HEK293 (cell line): ENCODE measurements around the gene METTL1.
A peak's percentile ranks its signal among the peaks of the same experiment; 100 is the strongest.

Source experiments
- CTCF ChIA-PET: fragments of 350-600 bp; formaldehyde crosslinking; extraction: SDS; loops from one replicate; lab custom pipeline; 2021; ENCODE audit warnings: antibody characterized with exemption; lab: Yijun Ruan, JAX
- POLR2A ChIA-PET: fragments of 300-600 bp; formaldehyde crosslinking; extraction: SDS; loops from one replicate; lab custom pipeline; 2020; ENCODE audit warnings: antibody characterized with exemption, inconsistent platforms; lab: Yijun Ruan, JAX
- H3K27ac ChIP-seq: fragments of 200-500 bp; sonication (Bioruptor generic); 2 replicates; pipeline ENCODE4 v1.5.1; 2014; ENCODE audit warnings: low read depth, low read length, control low read depth, inconsistent platforms; ENCODE audit errors: extremely low read depth
- H3K36me3 ChIP-seq, 2 experiments: fragments of 200-500 bp in 1 of 2; sonication (Bioruptor generic) in 1 of 2; 1 replicate in 1 of 2; 2 replicates in 1 of 2; pipeline ENCODE4 v1.5.1; 2014 to 2017; ENCODE audit warnings: inconsistent platforms in 2 of 2, low read length in 2 of 2; ENCODE audit not compliant: control insufficient read depth in 2 of 2, insufficient read depth in 1 of 2
- H3K4me1 ChIP-seq: fragments of 200-500 bp; sonication (Bioruptor generic); 2 replicates; pipeline ENCODE4 v1.5.1; 2014; ENCODE audit warnings: mild to moderate bottlenecking, low read length, inconsistent platforms; ENCODE audit not compliant: control insufficient read depth, insufficient read depth
- H3K4me3 ChIP-seq: 2 replicates; pipeline ENCODE4 v1.5.1; 2011; ENCODE audit warnings: low read depth, mild to moderate bottlenecking, control low read depth, low read length, moderate library complexity
- H3K9me3 ChIP-seq: fragments of 200-500 bp; sonication (Bioruptor generic); 2 replicates; pipeline ENCODE4 v1.5.1; 2014; ENCODE audit warnings: low read depth, low read length, inconsistent platforms; ENCODE audit not compliant: control insufficient read depth, insufficient read depth
- BCL11B ChIP-seq: fragments of 450-650 bp; formaldehyde crosslinking; IDR thresholded peaks from 2 replicates; pipeline ENCODE4 v1.5.1; 2016; ENCODE audit warnings: low read depth, missing biosample characterization, missing genetic modification characterization
- FEZF1 ChIP-seq: fragments of 450-650 bp; formaldehyde crosslinking; IDR thresholded peaks from 2 replicates; pipeline ENCODE4 v1.5.1; 2016; ENCODE audit warnings: missing biosample characterization, missing genetic modification characterization
- GLI4 ChIP-seq: fragments of 450-650 bp; formaldehyde crosslinking; IDR thresholded peaks from 2 replicates; pipeline ENCODE4 v1.5.1; 2016; ENCODE audit warnings: missing biosample characterization, missing genetic modification characterization
- TRIM28 ChIP-seq: IDR thresholded peaks from 2 replicates; pipeline ENCODE4 v1.6.1; 2011; ENCODE audit warnings: low read length, control low read depth, borderline replicate concordance
- ZNF133 ChIP-seq: fragments of 450-650 bp; formaldehyde crosslinking; IDR thresholded peaks from 2 replicates; pipeline ENCODE4 v1.5.1; 2016; ENCODE audit warnings: missing biosample characterization, missing genetic modification characterization
- ZNF514 ChIP-seq: fragments of 450-650 bp; formaldehyde crosslinking; IDR thresholded peaks from 2 replicates; pipeline ENCODE4 v1.5.1; 2016; ENCODE audit warnings: missing biosample characterization, missing genetic modification characterization
- ZNF600 ChIP-seq: fragments of 450-650 bp; formaldehyde crosslinking; IDR thresholded peaks from 2 replicates; pipeline ENCODE4 v1.5.1; 2016; ENCODE audit warnings: missing biosample characterization, missing genetic modification characterization
- ZNF768 ChIP-seq: fragments of 450-650 bp; formaldehyde crosslinking; IDR thresholded peaks from 2 replicates; pipeline ENCODE4 v1.5.1; 2018; ENCODE audit warnings: missing biosample characterization, mild to moderate bottlenecking, missing genetic modification characterization
- ZNF776 ChIP-seq: fragments of 450-650 bp; formaldehyde crosslinking; IDR thresholded peaks from 2 replicates; pipeline ENCODE4 v1.5.0; 2017; ENCODE audit warnings: missing biosample characterization, missing genetic modification characterization, borderline replicate concordance
- ZNF792 ChIP-seq: fragments of 450-650 bp; formaldehyde crosslinking; IDR thresholded peaks from 2 replicates; pipeline ENCODE4 v1.5.1; 2016; ENCODE audit warnings: missing biosample characterization, missing genetic modification characterization
- ZNF843 ChIP-seq: fragments of 450-650 bp; formaldehyde crosslinking; IDR thresholded peaks from 2 replicates; pipeline ENCODE4 v1.5.1; 2016; ENCODE audit warnings: missing biosample characterization, missing genetic modification characterization
- TF ChIP-seq, protein P1 (sequence below): fragments of 450-650 bp; formaldehyde crosslinking; IDR thresholded peaks from 2 replicates; pipeline ENCODE4 v1.5.1; 2017; ENCODE audit warnings: missing biosample characterization, missing genetic modification characterization
- TF ChIP-seq, protein P2 (sequence below): fragments of 450-650 bp; formaldehyde crosslinking; conservative IDR thresholded peaks from 2 replicates; pipeline ENCODE4 v1.5.1; 2016; ENCODE audit warnings: low read depth, missing biosample characterization, missing genetic modification characterization
- TF ChIP-seq, protein P3 (sequence below): fragments of 450-650 bp; formaldehyde crosslinking; IDR thresholded peaks from 2 replicates; pipeline ENCODE4 v1.5.1; 2016; ENCODE audit warnings: missing biosample characterization, missing genetic modification characterization, low read depth

The METTL1 gene

DNA sequence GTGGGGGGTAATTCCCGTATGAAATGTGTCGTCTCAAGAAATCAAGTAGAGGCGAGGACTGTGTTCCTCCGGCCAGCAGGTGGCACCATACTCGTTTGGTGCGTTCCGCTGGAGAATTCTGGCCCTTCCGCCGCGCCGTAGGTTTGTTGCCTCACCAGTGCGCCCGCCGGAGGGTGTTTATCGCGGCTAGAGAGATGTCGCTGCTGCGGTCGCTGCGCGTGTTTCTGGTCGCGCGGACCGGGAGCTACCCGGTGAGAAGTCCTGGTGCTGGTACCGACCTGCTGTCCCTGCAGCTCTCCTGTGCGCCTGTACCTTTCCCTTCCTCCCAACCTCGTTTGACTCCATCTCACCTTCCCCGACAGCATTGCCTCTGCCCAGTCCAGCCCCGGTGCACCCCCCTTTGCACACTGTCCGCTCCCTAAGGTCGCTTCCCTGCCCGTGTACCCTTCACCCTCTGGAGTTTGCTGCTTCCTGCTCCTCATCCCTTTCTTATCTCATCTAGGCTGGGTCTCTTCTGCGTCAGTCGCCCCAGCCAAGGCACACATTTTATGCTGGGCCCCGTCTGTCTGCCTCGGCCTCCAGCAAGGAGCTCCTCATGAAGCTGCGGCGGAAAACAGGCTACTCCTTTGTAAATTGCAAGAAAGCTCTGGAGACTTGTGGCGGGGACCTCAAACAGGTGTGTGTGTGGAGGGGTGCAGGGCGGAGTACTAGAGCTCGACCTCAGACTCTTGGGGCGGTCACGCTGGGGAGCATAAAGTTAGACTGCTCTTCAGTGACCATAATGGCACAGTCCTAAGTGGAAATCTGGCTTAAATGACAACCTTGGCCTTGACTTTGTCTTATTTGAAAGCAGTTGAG lies 10.9 kb upstream of the METTL1 start, which contains the start of gene TSFM (continued):
- TF ChIP-seq ZNF776 (tag by site-specific recombination) (no peak), ZNF843 (tag by site-specific recombination) (peak; percentile 83), ZNF600 (tag by site-specific recombination) (peak; percentile 96), ZNF792 (tag by site-specific recombination) (peak; percentile 85; the same call in 1 of the 2 replicates)
- TF ChIP-seq, protein P1, sequence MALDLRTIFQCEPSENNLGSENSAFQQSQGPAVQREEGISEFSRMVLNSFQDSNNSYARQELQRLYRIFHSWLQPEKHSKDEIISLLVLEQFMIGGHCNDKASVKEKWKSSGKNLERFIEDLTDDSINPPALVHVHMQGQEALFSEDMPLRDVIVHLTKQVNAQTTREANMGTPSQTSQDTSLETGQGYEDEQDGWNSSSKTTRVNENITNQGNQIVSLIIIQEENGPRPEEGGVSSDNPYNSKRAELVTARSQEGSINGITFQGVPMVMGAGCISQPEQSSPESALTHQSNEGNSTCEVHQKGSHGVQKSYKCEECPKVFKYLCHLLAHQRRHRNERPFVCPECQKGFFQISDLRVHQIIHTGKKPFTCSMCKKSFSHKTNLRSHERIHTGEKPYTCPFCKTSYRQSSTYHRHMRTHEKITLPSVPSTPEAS (tag by site-specific recombination), result peak; percentile 51
- TF ChIP-seq, all 188 proteins: peak for 94

DNA sequence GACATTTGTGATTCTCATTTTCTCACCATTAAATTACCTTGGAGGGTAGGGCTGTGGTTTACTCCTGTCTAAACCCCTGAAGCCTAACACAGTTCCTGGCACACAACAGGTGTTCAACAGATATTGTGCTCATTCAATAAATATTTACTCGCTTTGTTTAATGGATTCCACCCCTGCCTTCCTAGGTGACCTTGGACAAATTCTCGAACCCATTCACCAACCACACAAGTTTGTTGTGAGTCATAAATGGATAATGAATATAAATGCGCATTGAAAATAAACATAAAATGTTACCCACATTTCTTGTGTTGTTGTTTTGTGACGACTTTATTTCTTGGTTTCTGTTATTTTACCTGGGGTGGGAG lies 10.3 kb upstream of the METTL1 start:
- Histone ChIP-seq H3K4me3 (no peak overlapping the region; the same call in 1 of the 2 replicates), H3K27ac (no peak overlapping the region)

DNA sequence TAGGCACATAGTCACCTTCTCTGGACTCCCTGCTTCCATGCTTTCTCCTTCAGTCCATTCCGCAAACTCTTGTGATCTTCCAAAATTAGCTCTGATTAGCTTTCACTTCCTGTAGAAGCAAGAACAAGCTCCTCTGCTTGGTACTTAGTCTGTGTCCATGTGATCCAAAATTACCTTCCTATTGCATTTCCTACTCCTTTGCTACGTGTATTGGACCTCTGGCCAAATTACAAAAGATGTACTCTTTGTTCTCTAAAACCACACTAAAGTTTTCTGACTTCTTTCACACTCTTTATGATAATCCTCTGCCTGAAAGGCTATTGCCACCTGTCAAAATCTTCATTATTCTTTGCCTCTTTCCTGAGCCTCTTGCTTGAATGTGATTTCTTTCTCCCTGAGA lies 9.9 kb upstream of the METTL1 start:
- ChIA-PET CTCF (interaction anchor here (0.5 to 2.9 kb wide), 6 partner anchors 11 to 1137 kb away, joined by 3 to 19 read pairs (median 4); no protein-coding TSS in a partner anchor), POLR2A (interaction anchor here (0.8 to 0.9 kb wide), 2 partner anchors 10 to 16 kb away, joined by 3 to 6 read pairs; partner anchors contain the start of genes EEF1AKMT3 and METTL1)
- Histone ChIP-seq H3K9me3 (no peaks in the 10 kb centered on the region), H3K36me3 (peaks cover 27 to 43% of the 10 kb centered on the region in 2 experiments), H3K27ac (no peak overlapping the region), H3K4me1 (no peaks in the 10 kb centered on the region), H3K4me3 (no peak overlapping the region)
- TF ChIP-seq FEZF1 (tag by site-specific recombination), result no peak
- TF ChIP-seq ZNF133, result peak; percentile 94
- no peak for TF ChIP-seq ZNF514 (tag by site-specific recombination)
- TF ChIP-seq, protein P2, sequence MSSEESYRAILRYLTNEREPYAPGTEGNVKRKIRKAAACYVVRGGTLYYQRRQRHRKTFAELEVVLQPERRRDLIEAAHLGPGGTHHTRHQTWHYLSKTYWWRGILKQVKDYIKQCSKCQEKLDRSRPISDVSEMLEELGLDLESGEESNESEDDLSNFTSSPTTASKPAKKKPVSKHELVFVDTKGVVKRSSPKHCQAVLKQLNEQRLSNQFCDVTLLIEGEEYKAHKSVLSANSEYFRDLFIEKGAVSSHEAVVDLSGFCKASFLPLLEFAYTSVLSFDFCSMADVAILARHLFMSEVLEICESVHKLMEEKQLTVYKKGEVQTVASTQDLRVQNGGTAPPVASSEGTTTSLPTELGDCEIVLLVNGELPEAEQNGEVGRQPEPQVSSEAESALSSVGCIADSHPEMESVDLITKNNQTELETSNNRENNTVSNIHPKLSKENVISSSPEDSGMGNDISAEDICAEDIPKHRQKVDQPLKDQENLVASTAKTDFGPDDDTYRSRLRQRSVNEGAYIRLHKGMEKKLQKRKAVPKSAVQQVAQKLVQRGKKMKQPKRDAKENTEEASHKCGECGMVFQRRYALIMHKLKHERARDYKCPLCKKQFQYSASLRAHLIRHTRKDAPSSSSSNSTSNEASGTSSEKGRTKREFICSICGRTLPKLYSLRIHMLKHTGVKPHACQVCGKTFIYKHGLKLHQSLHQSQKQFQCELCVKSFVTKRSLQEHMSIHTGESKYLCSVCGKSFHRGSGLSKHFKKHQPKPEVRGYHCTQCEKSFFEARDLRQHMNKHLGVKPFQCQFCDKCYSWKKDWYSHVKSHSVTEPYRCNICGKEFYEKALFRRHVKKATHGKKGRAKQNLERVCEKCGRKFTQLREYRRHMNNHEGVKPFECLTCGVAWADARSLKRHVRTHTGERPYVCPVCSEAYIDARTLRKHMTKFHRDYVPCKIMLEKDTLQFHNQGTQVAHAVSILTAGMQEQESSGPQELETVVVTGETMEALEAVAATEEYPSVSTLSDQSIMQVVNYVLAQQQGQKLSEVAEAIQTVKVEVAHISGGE (tag by site-specific recombination), result no peak
- TF ChIP-seq, protein P3, sequence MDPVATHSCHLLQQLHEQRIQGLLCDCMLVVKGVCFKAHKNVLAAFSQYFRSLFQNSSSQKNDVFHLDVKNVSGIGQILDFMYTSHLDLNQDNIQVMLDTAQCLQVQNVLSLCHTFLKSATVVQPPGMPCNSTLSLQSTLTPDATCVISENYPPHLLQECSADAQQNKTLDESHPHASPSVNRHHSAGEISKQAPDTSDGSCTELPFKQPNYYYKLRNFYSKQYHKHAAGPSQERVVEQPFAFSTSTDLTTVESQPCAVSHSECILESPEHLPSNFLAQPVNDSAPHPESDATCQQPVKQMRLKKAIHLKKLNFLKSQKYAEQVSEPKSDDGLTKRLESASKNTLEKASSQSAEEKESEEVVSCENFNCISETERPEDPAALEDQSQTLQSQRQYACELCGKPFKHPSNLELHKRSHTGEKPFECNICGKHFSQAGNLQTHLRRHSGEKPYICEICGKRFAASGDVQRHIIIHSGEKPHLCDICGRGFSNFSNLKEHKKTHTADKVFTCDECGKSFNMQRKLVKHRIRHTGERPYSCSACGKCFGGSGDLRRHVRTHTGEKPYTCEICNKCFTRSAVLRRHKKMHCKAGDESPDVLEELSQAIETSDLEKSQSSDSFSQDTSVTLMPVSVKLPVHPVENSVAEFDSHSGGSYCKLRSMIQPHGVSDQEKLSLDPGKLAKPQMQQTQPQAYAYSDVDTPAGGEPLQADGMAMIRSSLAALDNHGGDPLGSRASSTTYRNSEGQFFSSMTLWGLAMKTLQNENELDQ, result no peak
- no peak for TF ChIP-seq ZNF768 (tag by site-specific recombination)
- no peak for TF ChIP-seq GLI4 (tag by site-specific recombination)

More for the DNA sequence above, 10.3 kb upstream of the METTL1 start:
- H3K9me3 ChIP-seq, result no peaks in the 10 kb centered on the region
- H3K36me3 ChIP-seq, result peaks cover 32 to 46% of the 10 kb centered on the region in 2 experiments
- TF ChIP-seq BCL11B (tag by site-specific recombination) (no peak), ZNF768 (tag by site-specific recombination) (0 out of 2 replicates have a peak, but pooled peaks have one; percentile 22), TRIM28 (no peak)
- TF ChIP-seq, all 188 proteins: peak for 1
- ChIA-PET POLR2A (interaction anchor here (1.3 to 1.7 kb wide), 4 partner anchors 10 to 37 kb away, joined by 3 to 14 read pairs (median 6); partner anchors contain the start of genes CDK4, EEF1AKMT3, METTL1 and TSPAN31), CTCF (interaction anchor here (1.0 to 2.9 kb wide), 11 partner anchors 8 to 64 kb away, joined by 3 to 19 read pairs (median 7); partner anchors contain the start of gene CTDSP2)
- no peaks in the 10 kb centered on the region for H3K4me1 ChIP-seq
